H1 (cell line): Measurements from ENCODE around the gene NPY2R. TPM values are rescaled to one million over a fixed set of nuclear protein-coding genes. Genes with fewer than 3 reads are reported as not detected.

Experiments
- CHD7 ChIP-seq: fragments of 300-600 bp; sonication (generic); IDR thresholded peaks from 2 replicates; pipeline ENCODE4 v1.7.1; 2012; ENCODE audit warnings: low read length, moderate library complexity, mild to moderate bottlenecking, inconsistent platforms; ENCODE audit not compliant: insufficient replicate concordance
- polyA plus RNA-seq, 7 experiments: library from polyadenylated mRNA; depleted of rRNA in 3 of 7; stranded (reverse) in 5 of 7; unstranded in 2 of 7; fragments of >200 nt in 5 of 7; fragments of 200-250 nt in 2 of 7; gene quantifications; 1 replicate in 5 of 7; 2 replicates in 1 of 7; 4 replicates in 1 of 7; pipeline versions ENCODE4 v1.2.1 to v1.2.3, GENCODE V29; 2011 to 2013; ENCODE audit warnings: missing spikeins in 2 of 7, mixed read lengths in 2 of 7
- total RNA-seq: library from RNA; stranded (reverse); fragmentation: NEBNext Ultra II Directional; extraction: Animal tissue kit (Norgen Biotek cat#: 25700); gene quantifications from 2 replicates; pipeline ENCODE4 v1.2.1, GENCODE V29; 2021

NPY2R gene
- total and polyA plus RNA-seq, 2 of the 8 experiments (the other 6 are each of a cell fraction or from before 2014, with no cell fraction given), result 0.09 to 0.41 TPM

GRCh38 chr4:155237567-155237966 is 29.1 kb downstream of the NPY2R start (continued):
- no peak for TF ChIP-seq CHD7
- TF ChIP-seq, all 59 proteins: peak for 0
